ENCODE results near the gene IL16.

DNA sequence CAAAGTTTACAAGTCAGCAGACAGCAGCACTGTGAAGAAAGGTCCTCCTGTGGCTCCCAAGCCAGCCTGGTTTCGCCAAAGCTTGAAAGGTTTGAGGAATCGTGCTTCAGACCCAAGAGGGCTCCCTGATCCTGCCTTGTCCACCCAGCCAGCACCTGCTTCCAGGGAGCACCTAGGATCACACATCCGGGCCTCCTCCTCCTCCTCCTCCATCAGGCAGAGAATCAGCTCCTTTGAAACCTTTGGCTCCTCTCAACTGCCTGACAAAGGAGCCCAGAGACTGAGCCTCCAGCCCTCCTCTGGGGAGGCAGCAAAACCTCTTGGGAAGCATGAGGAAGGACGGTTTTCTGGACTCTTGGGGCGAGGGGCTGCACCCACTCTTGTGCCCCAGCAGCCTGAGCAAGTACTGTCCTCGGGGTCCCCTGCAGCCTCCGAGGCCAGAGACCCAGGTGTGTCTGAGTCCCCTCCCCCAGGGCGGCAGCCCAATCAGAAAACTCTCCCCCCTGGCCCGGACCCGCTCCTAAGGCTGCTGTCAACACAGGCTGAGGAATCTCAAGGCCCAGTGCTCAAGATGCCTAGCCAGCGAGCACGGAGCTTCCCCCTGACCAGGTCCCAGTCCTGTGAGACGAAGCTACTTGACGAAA lies 103.1 kb downstream of the IL16 start:
- no peak for TF ChIP-seq TAF1 (conservative IDR thresholded peaks at IDR 0.05)
- TF ChIP-seq CTCF (IDR thresholded peaks at IDR 0.05; ENCODE audit: low read depth, low read length, missing input control) = no peak
- no peak for TF ChIP-seq GABPA (IDR thresholded peaks at IDR 0.05 in 1 of 2, conservative IDR thresholded peaks at IDR 0.05 in 1 of 2)
- no peak for TF ChIP-seq JUND (IDR thresholded peaks at IDR 0.05)
- TF ChIP-seq SP1 (IDR thresholded peaks at IDR 0.05) = no peak
- no peak for TF ChIP-seq MAX (IDR thresholded peaks at IDR 0.05)
- TF ChIP-seq, protein P1, sequence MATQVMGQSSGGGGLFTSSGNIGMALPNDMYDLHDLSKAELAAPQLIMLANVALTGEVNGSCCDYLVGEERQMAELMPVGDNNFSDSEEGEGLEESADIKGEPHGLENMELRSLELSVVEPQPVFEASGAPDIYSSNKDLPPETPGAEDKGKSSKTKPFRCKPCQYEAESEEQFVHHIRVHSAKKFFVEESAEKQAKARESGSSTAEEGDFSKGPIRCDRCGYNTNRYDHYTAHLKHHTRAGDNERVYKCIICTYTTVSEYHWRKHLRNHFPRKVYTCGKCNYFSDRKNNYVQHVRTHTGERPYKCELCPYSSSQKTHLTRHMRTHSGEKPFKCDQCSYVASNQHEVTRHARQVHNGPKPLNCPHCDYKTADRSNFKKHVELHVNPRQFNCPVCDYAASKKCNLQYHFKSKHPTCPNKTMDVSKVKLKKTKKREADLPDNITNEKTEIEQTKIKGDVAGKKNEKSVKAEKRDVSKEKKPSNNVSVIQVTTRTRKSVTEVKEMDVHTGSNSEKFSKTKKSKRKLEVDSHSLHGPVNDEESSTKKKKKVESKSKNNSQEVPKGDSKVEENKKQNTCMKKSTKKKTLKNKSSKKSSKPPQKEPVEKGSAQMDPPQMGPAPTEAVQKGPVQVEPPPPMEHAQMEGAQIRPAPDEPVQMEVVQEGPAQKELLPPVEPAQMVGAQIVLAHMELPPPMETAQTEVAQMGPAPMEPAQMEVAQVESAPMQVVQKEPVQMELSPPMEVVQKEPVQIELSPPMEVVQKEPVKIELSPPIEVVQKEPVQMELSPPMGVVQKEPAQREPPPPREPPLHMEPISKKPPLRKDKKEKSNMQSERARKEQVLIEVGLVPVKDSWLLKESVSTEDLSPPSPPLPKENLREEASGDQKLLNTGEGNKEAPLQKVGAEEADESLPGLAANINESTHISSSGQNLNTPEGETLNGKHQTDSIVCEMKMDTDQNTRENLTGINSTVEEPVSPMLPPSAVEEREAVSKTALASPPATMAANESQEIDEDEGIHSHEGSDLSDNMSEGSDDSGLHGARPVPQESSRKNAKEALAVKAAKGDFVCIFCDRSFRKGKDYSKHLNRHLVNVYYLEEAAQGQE (IDR thresholded peaks at IDR 0.05) = no peak
- no peak for TF ChIP-seq FOXA1 (IDR thresholded peaks at IDR 0.05)
- TF ChIP-seq RAD21 (IDR thresholded peaks at IDR 0.05) = no peak

All from liver (tissue), 3 donors.